ENCODE data around the gene C14orf132.

DNA sequence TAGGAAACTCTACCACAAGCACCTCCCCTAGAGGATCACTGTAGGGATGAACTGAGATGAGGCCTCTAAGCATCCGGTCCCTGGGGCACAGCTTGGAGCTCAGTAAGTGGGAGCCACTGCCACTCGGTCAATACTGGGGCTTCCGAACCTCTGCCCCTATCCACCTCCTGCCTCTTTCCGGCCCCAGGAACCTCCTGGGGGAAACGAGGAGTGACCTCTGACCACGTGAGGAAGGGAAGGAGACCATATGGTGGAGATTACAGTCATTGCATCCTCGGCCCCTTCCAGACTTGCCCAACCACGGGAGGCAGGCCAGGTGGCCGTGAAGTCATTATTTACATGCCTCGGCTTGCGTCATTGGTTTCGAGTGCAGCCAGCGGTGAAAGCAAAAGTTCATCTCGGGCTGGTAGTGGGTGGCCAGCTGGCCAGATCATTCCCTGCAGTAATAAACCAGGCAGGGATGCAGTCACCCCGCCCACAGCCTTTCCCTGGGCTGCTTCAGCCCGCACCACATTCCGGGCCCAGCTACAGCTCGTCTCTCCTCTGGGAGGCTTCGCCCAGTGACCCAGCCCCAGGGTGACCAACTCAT, 65.4 kb downstream of the C14orf132 start:
- TF ChIP-seq, protein P1, sequence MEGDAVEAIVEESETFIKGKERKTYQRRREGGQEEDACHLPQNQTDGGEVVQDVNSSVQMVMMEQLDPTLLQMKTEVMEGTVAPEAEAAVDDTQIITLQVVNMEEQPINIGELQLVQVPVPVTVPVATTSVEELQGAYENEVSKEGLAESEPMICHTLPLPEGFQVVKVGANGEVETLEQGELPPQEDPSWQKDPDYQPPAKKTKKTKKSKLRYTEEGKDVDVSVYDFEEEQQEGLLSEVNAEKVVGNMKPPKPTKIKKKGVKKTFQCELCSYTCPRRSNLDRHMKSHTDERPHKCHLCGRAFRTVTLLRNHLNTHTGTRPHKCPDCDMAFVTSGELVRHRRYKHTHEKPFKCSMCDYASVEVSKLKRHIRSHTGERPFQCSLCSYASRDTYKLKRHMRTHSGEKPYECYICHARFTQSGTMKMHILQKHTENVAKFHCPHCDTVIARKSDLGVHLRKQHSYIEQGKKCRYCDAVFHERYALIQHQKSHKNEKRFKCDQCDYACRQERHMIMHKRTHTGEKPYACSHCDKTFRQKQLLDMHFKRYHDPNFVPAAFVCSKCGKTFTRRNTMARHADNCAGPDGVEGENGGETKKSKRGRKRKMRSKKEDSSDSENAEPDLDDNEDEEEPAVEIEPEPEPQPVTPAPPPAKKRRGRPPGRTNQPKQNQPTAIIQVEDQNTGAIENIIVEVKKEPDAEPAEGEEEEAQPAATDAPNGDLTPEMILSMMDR (IDR thresholded peaks at IDR 0.05; ENCODE audit: insufficient read depth, low read depth, low read length) = no peak
- TF ChIP-seq EZH2 (IDR thresholded peaks at IDR 0.05; ENCODE audit: insufficient read depth, low read length) = no peak

All from astrocyte (in vitro differentiated cells and primary cell).